Endothelial cell of umbilical vein (primary cell): ENCODE results near the gene SDHC. TPM values are rescaled to one million over a fixed set of nuclear protein-coding genes. Genes with fewer than 3 reads are reported as not detected.

Experiments
- Bru-seq: library from RNA; stranded (reverse); fragments of 400-500 nt; gene quantifications from one replicate; lab custom pipeline; 2021; lab: Mats Ljungman, UMichigan
- BruChase-seq, 2 experiments: library from RNA; stranded (reverse); fragments of 400-500 nt; gene quantifications; one replicate each; lab custom pipeline; 2021; lab: Mats Ljungman, UMichigan
- BruUV-seq: library from RNA; stranded (reverse); fragments of 400-500 nt; replicated peaks from 2 replicates; lab custom pipeline; 2021; lab: Mats Ljungman, UMichigan
- CTCF ChIA-PET: fragments of 300-600, 350-600 bp; sonication (Branson Sonifier 250); formaldehyde crosslinking; loops from one replicate; lab custom pipeline; 2021; ENCODE audit warnings: antibody characterized with exemption, inconsistent platforms; lab: Charles Lee
- POLR2A ChIA-PET: fragments of 300-600, 350-600 bp; sonication (Branson Sonifier 250); formaldehyde crosslinking; loops from one replicate; lab custom pipeline; 2021; ENCODE audit warnings: antibody characterized with exemption, inconsistent platforms; lab: Charles Lee
- DNase-seq: peaks from one replicate; pipeline ENCODE4 v3.0.0-alpha.2; 2011; ENCODE audit warnings: low read depth, low spot score
- FAIRE-seq: peaks from 2 replicates; lab custom pipeline; 2011; peaks lifted over from hg19 to GRCh38; lab: Jason Lieb, UNC
- H2AFZ ChIP-seq: 2 replicates; pipeline ENCODE4 v1.6.0; 2012; ENCODE audit warnings: low read depth, low read length, control low read depth, inconsistent platforms
- H3K27ac ChIP-seq: 2 replicates; pipeline ENCODE4 v1.5.1; 2011; ENCODE audit warnings: low read depth, mild to moderate bottlenecking, control low read depth, low read length, moderate library complexity; ENCODE audit not compliant: insufficient read depth
- H3K27me3 ChIP-seq, 2 experiments: 2 replicates each; pipeline versions ENCODE4 v1.6.0 to v1.6.1; 2011; ENCODE audit warnings: low read length in 2 of 2, mixed read lengths in 1 of 2; ENCODE audit not compliant: control insufficient read depth in 2 of 2, insufficient read depth in 2 of 2
- H3K36me3 ChIP-seq, 2 experiments: 2 replicates in 1 of 2; 3 replicates in 1 of 2; pipeline ENCODE4 v1.5.1; 2011; ENCODE audit warnings: low read length in 2 of 2, mild to moderate bottlenecking in 1 of 2, moderate library complexity in 1 of 2; ENCODE audit not compliant: control insufficient read depth in 2 of 2, insufficient read depth in 2 of 2; ENCODE audit errors: extremely low read depth in 1 of 2
- H3K4me1 ChIP-seq: 3 replicates; pipeline ENCODE4 v1.5.1; 2011; ENCODE audit warnings: mild to moderate bottlenecking, low read length; ENCODE audit not compliant: control insufficient read depth, insufficient read depth; ENCODE audit errors: extremely low read depth
- H3K4me2 ChIP-seq: 2 replicates; pipeline ENCODE4 v1.6.1; 2011; ENCODE audit warnings: low read length, control low read depth, mixed read lengths; ENCODE audit not compliant: insufficient read depth
- H3K4me3 ChIP-seq, 3 experiments: fragments of 200-600 bp in 1 of 3; sonication (generic), shearing (Covaris generic) in 1 of 3; replicated peaks in 1 of 3; 2 replicates each; pipeline ENCODE4 v1.5.1; 2011 to 2016; ENCODE audit warnings: control low read depth in 3 of 3, low read length in 3 of 3, mild to moderate bottlenecking in 2 of 3, inconsistent platforms in 1 of 3, low read depth in 1 of 3, moderate library complexity in 1 of 3; ENCODE audit not compliant: insufficient read depth in 1 of 3
- H3K79me2 ChIP-seq: 2 replicates; pipeline ENCODE4 v1.6.0; 2012; ENCODE audit warnings: low read length, inconsistent platforms; ENCODE audit not compliant: control insufficient read depth, insufficient read depth
- H3K9ac ChIP-seq: replicated peaks from 2 replicates; pipeline ENCODE3; 2011; ENCODE audit warnings: low read length, control low read depth; ENCODE audit not compliant: insufficient read depth; ENCODE audit errors: extremely low read depth
- H3K9me1 ChIP-seq: replicated peaks from 3 replicates; pipeline ENCODE4 v1.6.0; 2011; ENCODE audit warnings: mild to moderate bottlenecking, low read length; ENCODE audit not compliant: control insufficient read depth, insufficient read depth; ENCODE audit errors: extremely low read depth
- H3K9me3 ChIP-seq: replicated peaks from 2 replicates; pipeline ENCODE4 v1.5.1; 2012; ENCODE audit warnings: low read length, inconsistent platforms; ENCODE audit not compliant: control insufficient read depth, insufficient read depth
- H4K20me1 ChIP-seq: replicated peaks from 2 replicates; pipeline ENCODE3; 2011; ENCODE audit warnings: mild to moderate bottlenecking, low read length; ENCODE audit not compliant: control insufficient read depth, insufficient read depth; ENCODE audit errors: extremely low read depth
- CTCF ChIP-seq, 2 donors: IDR thresholded peaks; 1 replicate in 1 of 2; 2 replicates in 1 of 2; pipeline ENCODE4 v1.5.1; 2011; ENCODE audit warnings: low read length in 2 of 2, mild to moderate bottlenecking in 2 of 2, moderate library complexity in 2 of 2, control low read depth in 1 of 2, inconsistent platforms in 1 of 2, low read depth in 1 of 2; ENCODE audit not compliant: insufficient read depth in 1 of 2; ENCODE audit errors: extremely low read depth in 1 of 2
- EZH2 ChIP-seq: IDR thresholded peaks from 2 replicates; pipeline ENCODE4 v1.6.1; 2012; ENCODE audit warnings: borderline replicate concordance, low read depth, mild to moderate bottlenecking, moderate library complexity, low read length, inconsistent platforms; ENCODE audit not compliant: severe bottlenecking
- MAX ChIP-seq: IDR thresholded peaks from 2 replicates; pipeline ENCODE4 v1.6.1; 2011; ENCODE audit not compliant: insufficient read depth, insufficient read length
- POLR2A ChIP-seq: IDR thresholded peaks from 2 replicates; pipeline ENCODE4 v1.6.1; 2012; ENCODE audit warnings: low read depth, mild to moderate bottlenecking, control low read depth, low read length
- POLR2AphosphoS5 ChIP-seq: IDR thresholded peaks from 2 replicates; pipeline ENCODE4 v1.6.1; 2012; ENCODE audit warnings: low read depth, mild to moderate bottlenecking, control low read depth, low read length, moderate library complexity; ENCODE audit not compliant: insufficient read depth
- dilution Hi-C: fragments of 300-500 bp; cut with MboI; formaldehyde crosslinking; loops from one replicate; pipeline ENCODE4 v1.15.0; 2019; ENCODE audit warnings: low sequenced_read_pairs; ENCODE audit not compliant: extremely low pct_ligation_motif_present
- intact Hi-C: fragments of 100-400 bp; cut with micrococcal nuclease; formaldehyde crosslinking; loops from one replicate; pipeline ENCODE4 v1.10.0; 2022
- long read RNA-seq: library from polyadenylated mRNA; stranded (forward); transcript quantifications from one replicate; pipeline ENCODE4 v2.0.0, GENCODE V29; 2021
- polyA minus RNA-seq, 3 experiments: library from RNA; depleted of rRNA, polyadenylated mRNA; stranded (reverse); fragments of >200 nt; gene quantifications; 1 replicate in 1 of 3; 2 replicates in 2 of 3; pipeline ENCODE4 v1.2.3, GENCODE V29; 2011
- polyA plus RNA-seq, 4 experiments: library from polyadenylated mRNA; depleted of rRNA in 3 of 4; stranded (reverse) in 3 of 4; unstranded in 1 of 4; fragments of >200 nt; gene quantifications; 2 replicates each; pipeline versions ENCODE4 v1.2.1 to v1.2.3, GENCODE V29; 2011 to 2012; ENCODE audit warnings: missing spikeins in 1 of 4
- total RNA-seq: library from RNA; stranded (reverse); gene quantifications from 2 replicates; pipeline ENCODE4 v1.2.3, GENCODE V29; 2021

The SDHC gene
- total RNA-seq = 136 and 148 TPM in 2 replicates
- polyA plus RNA-seq = 219 and 279 TPM in 2 replicates
- polyA plus RNA-seq (2011; cell fraction: cytosol; rRNA removed) = 243 and 264 TPM in 2 replicates
- 84.5 and 102 TPM in 2 replicates for polyA plus RNA-seq (2011; cell fraction: nucleus; rRNA removed)
- polyA plus RNA-seq (2012) = 175 and 177 TPM in 2 replicates
- 141 and 144 TPM in 2 replicates for polyA minus RNA-seq
- 107 TPM for polyA minus RNA-seq (2011; cell fraction: cytosol; rRNA and poly(A)+ RNA removed)
- 34.2 and 39.0 TPM in 2 replicates for polyA minus RNA-seq (2011; cell fraction: nucleus; rRNA and poly(A)+ RNA removed)
- Bru-seq, nascent RNA = percentile 68 among the genes with signal in this experiment
- BruChase-seq, experiment 1, labeled RNA remaining after a 6-hour chase = percentile 74 among the genes with signal in this experiment
- percentile 63 among the genes with signal in this experiment for BruChase-seq, experiment 2, labeled RNA remaining after a 2-hour chase
- long read RNA-seq, full-length matches to known transcripts = 26 of 50 reads
- long read RNA-seq, partial matches to known transcripts = 4 of 50 reads
- long read RNA-seq, other reads (novel, unspliced or antisense) = 20 of 50 reads

- TF ChIP-seq POLR2A (peak; percentile 98), CTCF (IDR thresholded peaks at IDR 0.05; ENCODE audit: extremely low read depth in 1 of 2, insufficient read depth in 1 of 2, low read depth in 1 of 2, low read length in 2 of 2) (peak; percentile 39 to 64), POLR2AphosphoS5 (peak; percentile 96), MAX (peak; percentile 61), EZH2 (no peak)
- dilution Hi-C loops (no loop called here), intact Hi-C loops (loop anchor here (1.0 to 5.0 kb wide), 5 partner anchors 25 to 197 kb away; partner anchors contain the start of genes CFAP126, NIT1 and PFDN2)
- no peaks in the 10 kb centered on the region for H3K36me3 ChIP-seq
- TSS peak; percentile 75 for BruUV-seq
- peak within 1 kb of the TSS; percentile 93 for H3K27ac ChIP-seq
- FAIRE-seq (peak; percentile 97), DNase-seq (peak; percentile 92)
- no peaks in the 10 kb centered on the region for H3K9me1 ChIP-seq
- no peaks in the 10 kb centered on the region for H3K9me3 ChIP-seq
- H3K9ac ChIP-seq = peak within 1 kb of the TSS; percentile 96
- CTCF ChIA-PET = interaction anchor here (0.8 to 3.1 kb wide), 9 partner anchors 8 to 89 kb away, joined by 3 to 16 read pairs (median 4); partner anchors contain the start of gene TOMM40L
- peak within 1 kb of the TSS; percentile 78 for H2AFZ ChIP-seq
- no peaks in the 10 kb centered on the region for H4K20me1 ChIP-seq
- H3K79me2 ChIP-seq = peaks cover 7% of the 10 kb centered on the region
- H3K4me1 ChIP-seq = peaks cover 9% of the 10 kb centered on the region
- peak within 1 kb of the TSS; percentile 45 to 100 (median 80) for H3K4me3 ChIP-seq
- H3K4me2 ChIP-seq = peak within 1 kb of the TSS; percentile 91
- POLR2A ChIA-PET = interaction anchor here (0.6 to 1.5 kb wide), 5 partner anchors 11 to 113 kb away, joined by 3 to 4 read pairs (median 3); partner anchors contain the start of gene TOMM40L
- no peaks in the 10 kb centered on the region for H3K27me3 ChIP-seq
Measured at GRCh38 chr1:161314201-161314981, at the start of gene SDHC. SDHC (plus strand) TSS chr1:161314381; CDS start chr1:161314406, 25 bp downstream.
